ENCODE measurements around the gene CYGB.

GRCh38 chr17:76566988-76567431, 29.5 kb upstream of the CYGB start:
- no peak for TF ChIP-seq SIN3A (IDR thresholded peaks at IDR 0.05; ENCODE audit: borderline replicate concordance, insufficient read depth, low read length)
- TF ChIP-seq POLR2AphosphoS5 (IDR thresholded peaks at IDR 0.05; ENCODE audit: low read depth, low read length), result peak; percentile 61
- no peak for TF ChIP-seq FOXP2 (optimal IDR thresholded peaks at IDR 0.05; ENCODE audit: borderline replicate concordance, extremely low read depth, extremely low read length, insufficient read depth)
- no peak for TF ChIP-seq REST (IDR thresholded peaks at IDR 0.05; ENCODE audit: insufficient read depth in 1 of 2, low read depth in 2 of 2, low read length in 2 of 2)
